NCI-H2196 (cell line): ENCODE results near the gene KNDC1.
"Not testable (repeated sequence)": the region's sequence is repeated elsewhere in the genome, so short reads cannot be mapped to it uniquely, and the experiment has no call there.

Experiments used
- DNase-seq: peaks from one replicate; lab custom pipeline; 2025; ENCODE audit not compliant: unreplicated experiment; lab: John Stamatoyannopoulos, UW

Gene KNDC1

DNA sequence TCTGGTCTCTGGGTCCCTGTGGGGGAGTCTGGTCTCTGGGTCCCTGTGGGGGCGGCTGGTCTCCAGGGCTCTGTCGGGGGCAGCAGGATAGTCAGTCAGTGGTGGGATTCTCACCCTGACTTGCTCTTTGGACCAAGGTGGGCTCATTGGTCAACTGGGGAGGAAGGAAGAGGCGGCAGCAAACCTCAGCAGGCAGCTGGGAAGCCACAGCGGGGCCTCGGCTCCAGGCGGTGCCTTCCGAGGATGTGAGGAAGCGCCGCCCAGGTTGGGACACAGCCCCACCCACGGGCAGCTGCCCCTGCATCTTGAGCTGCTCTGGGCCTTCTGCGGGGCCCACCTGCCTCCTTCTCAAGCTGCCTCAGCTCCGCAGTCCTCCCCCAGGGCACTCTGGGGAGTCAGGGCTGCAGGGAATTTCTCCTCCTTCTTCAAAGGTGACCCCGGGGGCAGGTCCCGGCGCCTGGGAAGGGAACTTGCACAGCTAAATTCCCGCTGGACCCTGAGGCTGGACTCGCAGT lies 20.4 kb upstream of the KNDC1 start:
- no peak for DNase-seq

DNA sequence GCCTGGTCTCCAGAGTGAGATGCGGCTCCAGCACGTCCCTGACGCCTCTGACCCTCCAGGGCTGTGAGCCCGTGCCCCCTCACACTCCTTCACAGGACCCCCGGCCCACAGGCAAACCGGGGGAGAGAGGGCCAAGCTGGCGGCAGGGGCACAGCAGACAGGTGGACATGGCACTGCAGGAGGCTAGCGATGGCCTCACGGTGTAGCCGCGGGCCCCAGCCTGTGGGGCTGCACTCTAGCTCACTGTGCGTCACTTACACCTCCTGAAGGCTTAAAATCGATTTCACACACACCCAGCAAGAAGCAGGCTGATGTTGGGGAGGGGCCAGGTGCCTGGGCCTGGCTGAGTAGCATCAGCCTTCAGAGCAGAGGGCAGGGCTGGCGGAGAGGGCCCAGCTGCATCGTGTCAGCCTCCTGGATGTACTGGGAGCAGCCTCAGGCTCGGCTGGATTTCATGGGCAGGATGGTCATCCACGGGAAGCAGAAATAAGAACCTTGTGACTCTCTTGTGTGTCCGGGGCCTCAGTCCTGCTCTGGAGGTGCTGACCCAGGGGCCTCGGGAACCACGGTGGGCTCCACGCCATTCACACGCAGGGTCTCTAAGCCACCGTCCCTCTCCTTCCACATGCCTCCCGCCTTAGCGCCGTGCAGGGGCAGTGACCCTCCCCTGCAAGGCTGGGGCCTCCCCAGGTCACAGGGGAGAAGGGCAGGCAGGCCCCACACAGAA lies 19.4 kb upstream of the KNDC1 start:
- no peak for DNase-seq

DNA sequence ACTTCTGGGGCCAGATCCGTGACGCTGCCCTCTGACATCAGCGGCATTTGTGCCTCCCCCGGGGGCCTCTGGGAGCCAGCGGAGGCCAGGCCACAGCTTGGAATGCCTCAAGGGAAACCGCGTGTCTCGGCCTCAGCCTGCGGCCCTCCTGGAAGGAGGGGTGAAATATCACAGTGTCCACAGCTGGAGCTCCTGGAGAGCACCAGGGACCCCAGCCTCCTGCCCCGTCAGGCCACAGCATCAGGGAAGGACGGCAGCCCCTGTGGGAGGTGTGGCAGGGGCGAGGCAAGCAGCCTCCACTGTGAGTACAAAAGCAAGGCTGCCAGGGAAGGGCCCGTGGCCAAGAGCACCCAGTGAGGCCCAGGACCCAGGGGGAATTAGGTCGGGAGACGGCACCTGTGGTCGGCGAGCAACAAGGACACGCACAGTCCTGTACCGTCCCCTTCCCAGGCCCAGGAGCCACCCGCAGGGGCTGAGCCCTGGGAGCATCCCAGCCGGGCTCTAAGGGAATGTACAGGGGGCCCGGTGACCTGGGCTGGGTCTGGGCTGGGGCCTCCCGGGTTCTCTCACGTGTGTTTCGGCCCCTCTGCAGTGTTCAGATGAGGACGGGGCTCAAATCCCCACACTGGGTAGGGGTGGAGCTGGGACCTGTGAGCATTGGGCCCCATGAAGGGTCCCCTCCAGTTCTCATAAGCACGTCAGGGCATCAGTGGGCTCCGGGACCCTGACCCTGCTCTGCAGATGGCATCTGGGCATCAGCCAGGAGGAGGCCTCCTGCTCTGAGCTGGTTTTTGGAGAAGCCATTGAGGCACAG lies 18.7 kb upstream of the KNDC1 start:
- no peak for DNase-seq

DNA sequence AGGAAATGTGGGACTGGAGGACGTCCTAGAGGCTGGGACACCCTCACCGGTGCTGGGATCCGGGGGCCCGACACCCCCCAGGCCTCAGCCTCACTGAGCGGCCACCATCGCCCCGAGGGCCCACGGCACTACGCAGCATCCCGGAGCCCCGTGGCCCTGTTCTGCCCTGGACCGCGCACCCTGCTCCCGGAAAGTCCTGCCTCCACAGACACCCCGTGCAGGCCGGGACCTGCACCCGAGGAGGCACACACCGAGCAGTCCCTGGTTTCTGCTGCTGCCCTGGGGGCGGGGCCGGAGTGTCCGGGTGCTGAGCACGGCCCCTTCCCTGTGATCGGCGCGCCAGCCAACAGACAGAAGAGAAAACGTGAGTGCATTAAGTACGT lies 18.1 kb upstream of the KNDC1 start:
- DNase-seq = no peak

DNA sequence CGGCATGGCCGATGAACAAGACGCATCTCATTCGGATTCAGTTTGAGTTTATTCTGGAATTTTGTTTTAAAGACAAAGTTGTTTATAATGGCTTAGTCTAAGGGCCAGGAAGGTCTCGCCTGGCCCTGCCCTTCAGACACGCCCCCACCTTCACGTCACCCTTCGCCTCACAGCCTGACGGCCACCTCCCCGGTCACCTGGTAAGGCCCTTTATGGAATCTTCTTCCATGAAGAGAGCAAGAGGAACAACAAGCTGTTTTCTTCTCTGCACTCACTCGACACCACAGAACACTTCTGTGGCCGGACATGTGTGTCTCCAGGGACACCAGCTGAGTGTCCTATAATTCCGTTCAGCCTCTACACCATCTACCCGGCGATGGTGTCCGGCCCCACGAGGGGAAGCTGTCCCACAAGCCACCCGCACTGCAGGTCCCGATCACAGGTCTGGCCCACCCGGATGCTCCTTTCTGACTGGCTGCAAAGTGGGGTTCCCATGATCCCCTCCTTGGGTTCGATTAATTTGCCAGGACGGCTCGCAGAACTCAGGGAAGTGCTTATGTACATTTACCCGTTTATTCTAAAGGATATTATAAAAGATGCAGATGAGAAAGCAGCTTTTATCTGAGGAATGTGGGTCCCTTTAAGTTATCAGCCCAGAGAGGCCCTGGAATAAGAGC lies 17.4 kb upstream of the KNDC1 start:
- no peak for DNase-seq

DNA sequence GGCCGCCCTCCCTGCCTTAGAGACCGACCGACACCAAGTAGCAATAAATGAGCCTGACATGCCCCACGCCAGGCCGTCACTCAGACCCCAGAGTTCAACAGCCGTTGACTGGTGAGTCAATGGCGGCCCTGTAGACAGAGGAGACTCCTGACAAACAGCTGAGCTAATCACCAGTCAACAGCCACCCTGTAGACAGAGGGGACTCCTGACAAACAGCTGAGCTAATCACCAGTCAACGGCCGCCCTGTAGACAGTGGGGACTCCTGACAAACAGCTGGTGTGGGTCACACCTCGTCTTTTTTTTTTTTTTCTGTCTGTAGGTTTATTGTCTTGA lies 16.9 kb upstream of the KNDC1 start:
- no peak for DNase-seq

DNA sequence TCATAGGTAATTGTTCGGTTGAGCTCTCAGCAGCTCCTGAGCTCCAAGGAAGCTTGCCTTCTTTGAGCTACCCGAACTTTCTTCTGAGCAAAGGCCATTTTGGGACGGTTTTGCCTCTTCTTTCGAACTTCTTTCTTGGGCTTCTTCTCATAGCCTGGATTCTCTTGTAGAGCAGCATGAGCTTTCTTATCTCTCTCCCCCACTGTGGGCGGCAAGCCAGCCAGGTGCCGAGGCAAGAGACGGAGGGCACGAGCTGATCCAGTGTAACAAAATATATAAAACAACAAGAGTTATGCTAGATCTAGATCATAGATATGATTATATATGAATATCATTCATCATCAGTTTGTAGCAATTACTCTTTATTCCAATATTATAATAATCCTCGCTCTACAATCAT lies 16.5 kb upstream of the KNDC1 start:
- no peak for DNase-seq

DNA sequence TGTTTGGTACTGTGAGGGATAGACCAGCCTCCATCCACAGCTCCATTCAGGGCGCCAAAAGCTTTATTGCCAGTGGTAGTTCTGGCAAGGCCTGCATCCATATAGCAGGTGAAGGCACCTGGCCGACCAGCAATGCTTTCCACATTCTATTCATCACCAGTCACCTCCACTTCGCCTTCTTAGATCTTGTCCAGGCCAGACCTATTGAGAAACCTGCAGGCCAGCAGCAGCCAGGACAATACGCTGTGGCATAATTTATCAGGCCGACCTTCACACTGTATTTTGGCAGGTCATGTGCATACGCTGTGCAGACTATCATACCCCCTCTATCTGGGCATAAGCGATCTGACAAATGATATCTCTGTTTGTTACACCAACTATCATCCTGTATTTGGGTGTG lies 15.2 kb upstream of the KNDC1 start:
- DNase-seq = no peak

DNA sequence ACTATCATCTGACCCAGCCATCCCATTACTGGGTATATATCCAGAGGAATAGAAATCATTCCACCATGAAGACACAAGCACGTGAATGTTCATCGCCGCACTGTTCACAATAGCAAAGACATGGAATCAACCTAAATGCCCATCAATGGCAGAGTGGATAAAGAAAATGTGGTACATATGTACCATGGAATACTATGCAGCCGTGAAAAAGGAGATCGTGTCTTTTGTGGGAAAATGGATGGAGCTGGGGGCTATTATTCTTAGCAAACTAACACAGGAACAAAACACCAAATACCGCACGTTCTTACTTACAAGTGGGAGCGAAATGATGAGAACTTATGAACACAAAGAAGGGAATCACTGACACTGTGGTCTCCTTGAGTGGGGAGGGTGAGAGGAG lies 9.8 kb upstream of the KNDC1 start:
- DNase-seq = no peak

DNA sequence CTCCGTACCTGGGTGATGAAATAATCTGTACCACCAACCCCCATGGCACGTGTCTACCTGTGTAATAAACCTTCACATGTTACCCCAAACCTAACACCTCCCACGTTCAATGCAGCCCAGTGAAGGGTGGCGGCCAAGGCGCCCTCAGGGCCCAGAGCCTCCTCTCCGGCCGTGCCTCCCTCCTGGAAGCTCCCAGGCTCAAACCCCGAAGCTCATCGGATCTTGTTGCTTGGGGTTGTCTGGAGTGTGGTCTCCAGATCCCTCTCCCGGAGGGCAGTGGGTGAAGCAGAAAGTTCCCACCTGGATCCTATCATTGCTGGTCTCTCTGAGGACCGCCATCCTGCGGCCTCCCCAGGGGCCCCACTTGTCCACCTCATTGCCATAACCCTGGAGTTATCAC lies 9.4 kb upstream of the KNDC1 start:
- DNase-seq = no peak

DNA sequence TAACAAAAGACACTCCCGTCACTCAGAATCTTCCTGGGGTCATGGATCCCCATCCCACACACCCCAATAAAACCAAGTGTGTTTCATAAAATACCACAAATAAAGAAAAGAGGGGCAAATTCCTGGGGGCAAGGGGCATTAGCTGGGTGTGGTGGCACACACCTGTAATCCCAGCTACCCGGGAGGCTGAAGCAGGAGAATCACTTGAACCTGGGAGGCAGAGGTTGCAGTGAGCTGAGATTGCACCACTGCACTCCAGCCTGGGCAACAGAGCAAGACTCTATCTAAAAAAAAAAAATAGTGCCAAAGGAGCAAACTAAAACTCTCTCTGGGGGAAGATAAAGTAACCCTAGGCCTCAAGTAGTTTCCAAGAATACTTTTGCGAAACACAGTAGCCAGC lies 8.9 kb upstream of the KNDC1 start:
- DNase-seq = not testable (repeated sequence)

DNA sequence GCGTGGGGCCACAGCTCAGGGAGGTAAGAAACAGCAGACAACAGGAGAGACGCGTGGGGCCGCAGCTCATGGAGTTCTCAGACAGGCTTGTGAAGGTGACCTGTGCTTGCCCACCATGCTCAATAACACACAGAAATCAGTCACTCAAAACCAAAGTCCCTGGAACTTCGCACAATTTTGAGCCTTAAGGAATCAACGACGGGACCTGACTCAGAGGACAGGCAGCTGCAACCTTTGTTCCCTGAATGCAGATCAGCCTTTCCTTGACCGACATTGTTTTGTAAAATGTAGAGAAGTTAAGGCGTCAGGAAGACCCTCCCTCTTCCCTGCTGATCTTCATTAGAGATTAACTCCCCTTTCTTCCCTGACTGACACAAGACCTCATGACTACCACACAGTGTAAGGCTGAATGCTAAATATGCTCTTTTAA lies 8.5 kb upstream of the KNDC1 start:
- DNase-seq = no peak

DNA sequence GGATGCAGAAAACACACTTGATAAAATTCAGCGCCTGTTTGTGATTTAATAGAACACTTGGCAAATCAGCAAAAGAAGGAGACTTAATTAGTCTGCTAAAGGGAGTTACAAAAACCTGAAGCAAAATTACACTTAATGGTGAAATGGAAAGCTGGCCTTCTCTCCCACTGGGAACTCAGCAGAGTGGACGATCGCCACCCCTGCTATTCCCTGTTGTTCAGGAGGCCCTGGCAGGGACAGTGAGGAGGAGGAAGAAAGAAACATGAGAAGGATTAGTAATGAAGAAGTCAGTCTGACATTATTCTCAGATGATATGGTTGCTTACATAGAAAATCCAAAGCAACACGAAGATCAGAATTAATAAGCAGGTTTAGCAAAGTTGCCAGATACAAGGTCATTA lies 5.6 kb upstream of the KNDC1 start:
- DNase-seq = no peak

DNA sequence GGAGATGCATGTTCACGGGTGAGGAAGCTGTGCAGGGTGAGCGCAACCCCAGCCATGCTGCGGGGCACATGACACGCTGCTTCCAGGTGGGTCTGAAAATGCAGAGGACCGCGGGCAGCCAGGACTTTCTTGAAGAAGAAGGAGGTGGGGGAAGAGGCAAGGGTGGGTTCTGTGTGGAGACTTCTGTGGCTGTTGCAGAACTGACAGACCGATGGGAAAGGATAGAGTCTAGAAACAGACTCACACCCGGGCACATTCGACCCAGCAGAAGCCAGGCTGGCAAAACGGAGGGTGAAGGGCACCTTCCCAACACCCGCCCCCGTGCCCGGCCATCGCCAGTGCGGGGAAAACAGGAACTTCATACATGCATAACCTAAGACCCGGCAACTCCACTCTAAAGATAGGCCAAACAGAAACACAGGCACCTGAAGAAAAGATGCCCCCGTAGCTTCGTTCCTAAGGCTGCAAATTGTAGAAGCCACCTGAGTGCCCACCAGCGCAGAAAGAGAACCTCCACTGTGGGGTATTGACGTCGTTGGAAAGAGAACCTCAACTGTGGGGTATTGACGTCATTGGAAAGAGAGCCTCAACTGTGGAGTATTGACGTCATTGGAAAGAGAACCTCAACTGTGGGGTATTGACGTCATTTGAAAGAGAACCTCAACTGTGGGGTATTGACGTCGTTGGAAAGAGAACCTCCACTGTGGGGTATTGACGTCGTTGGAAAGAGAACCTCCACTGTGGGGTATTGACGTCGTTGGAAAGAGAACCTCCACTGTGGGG lies 4.8 kb upstream of the KNDC1 start:
- no peak for DNase-seq

DNA sequence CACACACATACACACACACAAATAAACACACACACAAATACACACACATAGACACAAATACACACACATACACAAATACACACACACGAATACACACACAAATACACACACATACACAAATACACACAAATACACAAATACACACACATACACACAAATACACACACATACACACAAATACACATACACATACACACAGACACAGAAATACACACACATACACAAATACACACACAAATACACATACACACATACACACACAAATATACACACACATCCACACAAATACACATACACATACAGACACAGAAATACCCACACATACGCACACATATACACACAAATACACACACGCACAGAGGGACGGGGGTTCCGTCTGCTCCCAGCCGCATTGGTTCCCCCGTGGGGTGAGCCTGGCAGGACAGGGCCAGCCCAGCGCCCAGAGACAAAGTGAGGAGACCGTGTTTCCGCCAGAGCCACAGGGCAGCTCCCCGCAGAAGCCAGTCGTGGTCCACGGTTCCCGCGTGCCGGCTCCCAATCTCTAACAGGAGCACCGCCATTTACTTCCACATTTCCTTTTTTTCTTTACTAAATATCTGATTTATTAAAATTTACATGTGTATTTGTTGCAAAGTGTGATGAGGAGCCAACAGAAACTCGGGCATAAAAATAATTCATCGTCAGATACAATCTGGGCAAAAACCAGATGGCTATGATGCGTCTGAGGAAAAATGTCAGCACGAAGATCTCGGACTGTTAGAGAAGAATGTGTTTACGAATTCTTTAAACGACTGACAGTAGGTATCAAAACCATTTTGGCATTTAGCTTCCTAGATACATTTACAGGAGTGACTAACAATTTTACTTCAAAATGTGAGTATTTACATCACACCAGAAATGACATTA lies 3.1 kb upstream of the KNDC1 start:
- DNase-seq = no peak

DNA sequence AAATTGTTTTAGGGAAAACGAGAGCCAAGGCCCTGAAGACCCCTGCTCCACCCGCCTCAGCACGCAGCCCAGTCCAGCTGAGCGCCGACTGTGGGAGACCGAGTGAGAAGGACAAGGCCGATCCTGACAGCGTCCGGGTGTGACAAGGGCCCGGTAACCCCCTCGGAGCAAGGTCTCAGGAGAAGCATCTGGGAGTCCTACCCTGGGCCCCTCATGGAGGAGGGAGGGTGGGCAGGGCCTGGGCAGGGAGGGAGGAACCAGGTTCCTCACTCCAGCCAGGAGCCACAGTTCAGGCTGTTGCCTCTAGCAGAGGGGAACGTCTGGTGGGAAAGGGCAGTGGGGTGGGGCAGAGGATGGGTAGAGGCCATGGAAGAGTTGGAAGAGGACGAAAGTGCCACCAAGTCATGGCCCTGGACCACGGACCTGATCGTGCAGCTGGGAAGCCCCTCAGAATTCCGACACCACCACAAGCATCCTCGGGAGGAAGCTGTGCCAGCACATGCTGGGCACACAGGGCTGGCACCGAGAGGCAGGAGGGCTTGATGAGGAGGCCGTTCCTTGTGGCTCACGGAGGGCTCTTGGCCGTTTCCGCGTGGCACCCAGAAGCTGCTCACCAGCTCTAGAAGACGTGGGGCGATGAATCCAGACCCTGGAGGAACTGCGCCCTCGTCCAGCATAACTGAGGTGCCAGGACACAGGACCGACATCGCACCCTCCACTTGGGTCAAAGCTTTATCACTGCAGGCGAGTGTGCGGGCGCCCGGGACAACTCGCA lies 2.2 kb upstream of the KNDC1 start:
- DNase-seq = no peak

DNA sequence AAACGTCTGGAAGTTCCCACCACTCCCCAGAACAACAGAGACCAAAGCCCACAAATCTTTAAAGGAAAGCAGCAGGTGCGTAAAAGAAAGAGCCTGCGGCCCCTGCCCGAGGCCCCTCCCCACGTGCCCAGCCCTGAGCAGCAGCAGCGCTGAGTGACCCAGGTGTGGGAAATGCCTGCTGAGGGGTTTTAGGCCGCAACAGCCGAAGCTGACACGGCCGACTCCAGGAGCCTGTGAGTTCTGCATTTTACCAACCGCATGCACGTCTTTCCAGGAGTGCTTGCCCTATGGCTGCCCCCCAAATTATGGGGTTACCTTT lies 1.6 kb upstream of the KNDC1 start:
- DNase-seq = no peak

DNA sequence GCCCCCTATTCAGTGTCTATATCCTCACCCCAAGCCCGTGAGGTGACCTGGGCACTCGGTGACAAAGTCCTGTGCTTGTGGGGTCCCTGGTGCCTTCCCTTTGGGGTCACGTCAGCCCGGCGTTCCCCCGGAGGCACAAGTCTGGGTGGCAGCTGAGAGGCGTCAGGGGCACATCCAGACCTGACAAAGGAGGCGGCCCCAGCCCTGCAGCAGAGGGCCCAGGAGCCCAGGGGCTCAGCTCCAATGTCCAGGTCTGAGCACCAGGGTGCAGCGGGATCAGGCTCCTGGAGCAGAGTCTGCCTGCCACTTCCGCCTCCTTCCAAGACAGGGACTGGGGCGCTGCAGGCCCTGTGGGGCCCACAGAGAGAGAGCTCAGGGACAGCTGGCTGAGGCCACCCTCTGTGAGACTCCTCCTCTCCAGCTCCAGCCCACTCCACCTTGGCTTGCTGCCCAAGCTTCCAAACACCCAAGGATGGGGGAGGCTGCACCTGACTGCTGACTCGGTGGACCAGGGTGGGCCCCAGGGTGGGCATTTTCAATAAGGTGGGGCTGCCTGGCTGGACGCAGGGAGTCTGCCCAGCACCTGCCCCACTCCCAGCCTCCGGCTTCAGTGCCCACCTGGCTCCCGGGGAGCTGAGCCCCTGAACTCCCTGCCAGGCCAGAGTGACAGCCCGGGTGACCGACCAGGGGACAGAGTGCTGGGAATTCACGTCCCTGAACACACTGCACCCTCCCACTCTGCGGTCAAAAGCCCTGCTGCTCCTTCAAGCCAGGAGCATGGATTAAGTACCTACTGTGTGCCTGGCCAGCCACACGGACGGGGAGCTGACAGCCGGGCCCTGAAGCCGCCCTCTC lies 1.0 kb upstream of the KNDC1 start:
- peak; percentile 1 for DNase-seq

DNA sequence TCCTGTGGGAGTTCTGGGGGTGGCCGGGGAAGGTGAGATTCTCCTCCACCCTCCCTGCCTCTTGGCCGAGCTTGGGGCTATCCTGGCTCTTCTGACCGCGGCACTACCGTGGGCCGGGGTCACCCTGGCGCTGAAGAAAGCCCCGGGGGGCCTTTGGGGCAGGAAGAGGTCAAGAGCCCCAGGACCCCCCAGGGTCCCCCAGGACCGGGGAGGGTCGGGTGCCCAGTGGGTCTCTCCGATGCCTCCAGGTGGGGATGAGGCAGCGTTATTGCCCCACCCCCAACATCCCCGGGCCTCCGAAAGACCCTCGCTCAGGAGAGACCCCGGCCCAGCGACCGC lies 439 bp upstream of the KNDC1 start:
- no peak for DNase-seq
